Nephron (organoid): ENCODE measurements around the gene LPP.

Experiments used
- H3K27ac Mint-ChIP-seq, 3 experiments: 2 replicates each; pipeline ENCODE4 v1.8.0; 2020; ENCODE audit warnings: mixed read lengths in 3 of 3, mild to moderate bottlenecking in 2 of 3, moderate library complexity in 1 of 3
- H3K27me3 Mint-ChIP-seq: 2 replicates; pipeline ENCODE4 v1.8.0; 2021; ENCODE audit warnings: low read depth, mild to moderate bottlenecking, moderate library complexity, mixed read lengths
- H3K36me3 Mint-ChIP-seq: 2 replicates; pipeline ENCODE4 v1.8.0; 2020; ENCODE audit warnings: low read depth, mixed read lengths
- H3K4me1 Mint-ChIP-seq: 2 replicates; pipeline ENCODE4 v1.8.0; 2020; ENCODE audit warnings: mixed read lengths
- H3K4me3 Mint-ChIP-seq, 3 experiments: 2 replicates each; pipeline ENCODE4 v1.8.0; 2020; ENCODE audit warnings: mild to moderate bottlenecking in 3 of 3, mixed read lengths in 3 of 3, moderate library complexity in 2 of 3
- H3K9me3 Mint-ChIP-seq: 2 replicates; pipeline ENCODE4 v1.8.0; 2020; ENCODE audit warnings: mixed read lengths
- CTCF ChIP-seq, 3 experiments: fragments of 200-600 bp; sonication (generic); IDR thresholded peaks; one replicate each; pipeline ENCODE4 v1.5.0; 2021; ENCODE audit warnings: antibody characterized with exemption in 3 of 3; ENCODE audit not compliant: unreplicated experiment in 3 of 3

LPP gene

GRCh38 chr3:188154014-188154808 lies at the start of gene LPP:
TSS of gene LPP (plus strand) at chr3:188154157. CDS start at chr3:188406121, 251,964 bp downstream.
- peaks cover 53% of the 10 kb centered on the region for H3K4me1 Mint-ChIP-seq
- peak within 1 kb of the TSS; percentile 92 to 97 (median 96) for H3K27ac Mint-ChIP-seq
- no peaks in the 10 kb centered on the region for H3K9me3 Mint-ChIP-seq
- peak within 1 kb of the TSS; percentile 98 to 99 (median 99) for H3K4me3 Mint-ChIP-seq
- no peaks in the 10 kb centered on the region for H3K36me3 Mint-ChIP-seq
- peaks cover 15% of the 10 kb centered on the region for H3K27me3 Mint-ChIP-seq
- TF ChIP-seq CTCF (IDR thresholded peaks at IDR 0.05; ENCODE audit: unreplicated experiment in 3 of 3) = no peak

- no peak for TF ChIP-seq CTCF (IDR thresholded peaks at IDR 0.05; ENCODE audit: unreplicated experiment in 3 of 3)
Observed at GRCh38 chr3:188106006-188106405, 48.0 kb upstream of the LPP start.

GRCh38 chr3:188106454-188106853 lies 47.5 kb upstream of the LPP start:
- H3K27ac Mint-ChIP-seq = no peak overlapping the region
- H3K9me3 Mint-ChIP-seq = no peaks in the 10 kb centered on the region
- H3K4me1 Mint-ChIP-seq = no peaks in the 10 kb centered on the region
- H3K36me3 Mint-ChIP-seq = no peaks in the 10 kb centered on the region
- peaks cover 31% of the 10 kb centered on the region for H3K27me3 Mint-ChIP-seq
- no peak for TF ChIP-seq CTCF (IDR thresholded peaks at IDR 0.05; ENCODE audit: unreplicated experiment in 3 of 3)
- no peak overlapping the region for H3K4me3 Mint-ChIP-seq

More at GRCh38 chr3:188106006-188106405, 48.0 kb upstream of the LPP start:
- peaks cover 27% of the 10 kb centered on the region for H3K27me3 Mint-ChIP-seq
- no peaks in the 10 kb centered on the region for H3K9me3 Mint-ChIP-seq
- no peak overlapping the region for H3K27ac Mint-ChIP-seq
- no peaks in the 10 kb centered on the region for H3K4me1 Mint-ChIP-seq
- H3K36me3 Mint-ChIP-seq = no peaks in the 10 kb centered on the region
- H3K4me3 Mint-ChIP-seq = no peak overlapping the region

GRCh38 chr3:188106887-188107830 lies 46.8 kb upstream of the LPP start:
- no peaks in the 10 kb centered on the region for H3K36me3 Mint-ChIP-seq

More at GRCh38 chr3:188106887-188107830, 46.8 kb upstream of the LPP start:
- TF ChIP-seq CTCF (IDR thresholded peaks at IDR 0.05; ENCODE audit: unreplicated experiment in 3 of 3) = no peak
- no peaks in the 10 kb centered on the region for H3K9me3 Mint-ChIP-seq
- no peak overlapping the region for H3K27ac Mint-ChIP-seq
- H3K4me3 Mint-ChIP-seq = no peak overlapping the region
- no peaks in the 10 kb centered on the region for H3K4me1 Mint-ChIP-seq
- peaks cover 30% of the 10 kb centered on the region for H3K27me3 Mint-ChIP-seq
